NT2/D1 (cell line): ENCODE data around the gene NTNG1.

Experiments
- SUZ12 ChIP-seq: IDR thresholded peaks from 2 replicates; pipeline ENCODE4 v1.6.1; 2011; ENCODE audit not compliant: insufficient read length, insufficient read depth; ENCODE audit errors: extremely low read depth
- YY1 ChIP-seq: IDR thresholded peaks from 2 replicates; pipeline ENCODE4 v1.6.1; 2011; ENCODE audit not compliant: insufficient read length, insufficient read depth
- ZNF274 ChIP-seq: IDR thresholded peaks from 2 replicates; pipeline ENCODE4 v1.6.1; 2011; ENCODE audit warnings: mild to moderate bottlenecking, low read depth, low read length

GRCh38 chr1:107158991-107159390, 18.2 kb downstream of the NTNG1 start:
- no peak for TF ChIP-seq ZNF274
- no peak for TF ChIP-seq YY1
- TF ChIP-seq SUZ12: no peak
